GM12865 (cell line): Measurements from ENCODE around the gene PTPN12.
"Not testable (repeated sequence)": the region's sequence is repeated elsewhere in the genome, so short reads cannot be mapped to it uniquely, and the experiment has no call there.

Experiments used
- DNase-seq: peaks from one replicate; pipeline ENCODE4 v3.0.0; 2010; ENCODE audit warnings: low read depth
- H3K4me3 ChIP-seq: 2 replicates; pipeline ENCODE4 v1.5.1; 2011; ENCODE audit warnings: mild to moderate bottlenecking, low read depth, low read length, control low read depth
- CTCF ChIP-seq: IDR thresholded peaks from 2 replicates; pipeline ENCODE4 v1.5.1; 2011; ENCODE audit warnings: low read length, control low read depth, low read depth, inconsistent platforms; ENCODE audit not compliant: insufficient read depth; ENCODE audit errors: missing control alignments

PTPN12 gene

GRCh38 chr7:77649716-77650349 is 112.7 kb downstream of the PTPN12 start:
- no peak overlapping the region for H3K4me3 ChIP-seq
- no peak for TF ChIP-seq CTCF
- DNase-seq, result no peak

GRCh38 chr7:77651575-77652162 is 114.6 kb downstream of the PTPN12 start:
- H3K4me3 ChIP-seq, result no peak overlapping the region
- peak; percentile 56 for DNase-seq
- peak; percentile 63 for TF ChIP-seq CTCF

GRCh38 chr7:77652826-77653225 is 115.7 kb downstream of the PTPN12 start:
- DNase-seq, H3K4me3 ChIP-seq: not testable (repeated sequence)

- no peak overlapping the region for H3K4me3 ChIP-seq
- no peak for DNase-seq
- no peak for TF ChIP-seq CTCF
These were observed 116.5 kb downstream of the PTPN12 start for GRCh38 chr7:77653572-77653971.

- TF ChIP-seq CTCF, result no peak
- no peak overlapping the region for H3K4me3 ChIP-seq
- DNase-seq, result no peak
These were observed 118.3 kb downstream of the PTPN12 start for GRCh38 chr7:77655356-77655755.

GRCh38 chr7:77655836-77656455 is 118.9 kb downstream of the PTPN12 start:
- no peak for DNase-seq
- TF ChIP-seq CTCF, result no peak
- H3K4me3 ChIP-seq, result no peak overlapping the region

- peak; percentile 44 for TF ChIP-seq CTCF
- no peak overlapping the region for H3K4me3 ChIP-seq
- DNase-seq, result peak; percentile 57
These were observed 120.5 kb downstream of the PTPN12 start for GRCh38 chr7:77657427-77658224.
